DND-41 (cell line): ENCODE data around the gene STAG2.

ENCODE experiments used
- ATAC-seq: fragments of 200-7000 bp; cut with Tn5 transposase; 3 replicates; pipeline ENCODE4 v1.9.1; 2021; ENCODE audit warnings: low read depth; ENCODE audit not compliant: insufficient read depth
- DNase-seq: peaks from one replicate; pipeline ENCODE4 v3.0.0-alpha.2; 2020
- H2AFZ ChIP-seq: 2 replicates; pipeline ENCODE4 v1.6.0; 2012; ENCODE audit warnings: low read depth, low read length
- H3K27ac ChIP-seq: 2 replicates; pipeline ENCODE4 v1.5.1; 2012; ENCODE audit warnings: low read length, inconsistent platforms
- H3K27me3 ChIP-seq: fragments of 200-600 bp; sonication (generic); 2 replicates; pipeline ENCODE4 v1.6.0; 2012; ENCODE audit warnings: low read length, mild to moderate bottlenecking, inconsistent platforms; ENCODE audit not compliant: insufficient read depth, poor library complexity
- H3K36me3 ChIP-seq: 2 replicates; pipeline ENCODE4 v1.5.1; 2012; ENCODE audit warnings: low read length, inconsistent platforms; ENCODE audit not compliant: insufficient read depth
- H3K4me1 ChIP-seq: 2 replicates; pipeline ENCODE4 v1.5.1; 2012; ENCODE audit warnings: mild to moderate bottlenecking, low read length; ENCODE audit not compliant: insufficient read depth
- H3K4me2 ChIP-seq: 2 replicates; pipeline ENCODE4 v1.6.0; 2012; ENCODE audit warnings: mild to moderate bottlenecking, moderate library complexity, low read length, inconsistent platforms; ENCODE audit not compliant: insufficient read depth
- H3K4me3 ChIP-seq, 2 experiments: fragments of 200-600 bp in 1 of 2; shearing (Covaris generic) in 1 of 2; 2 replicates each; pipeline ENCODE4 v1.5.1; 2012 to 2016; ENCODE audit warnings: inconsistent platforms in 2 of 2, low read length in 2 of 2, mild to moderate bottlenecking in 2 of 2, low read depth in 1 of 2, moderate library complexity in 1 of 2
- H3K79me2 ChIP-seq: 2 replicates; pipeline ENCODE4 v1.6.0; 2012; ENCODE audit warnings: low read length, inconsistent platforms; ENCODE audit not compliant: insufficient read depth
- H3K9ac ChIP-seq: 2 replicates; pipeline ENCODE4 v1.6.0; 2012; ENCODE audit warnings: low read depth, mild to moderate bottlenecking, inconsistent platforms, low read length, moderate library complexity
- H3K9me3 ChIP-seq: 2 replicates; pipeline ENCODE4 v1.5.1; 2012; ENCODE audit warnings: low read length, moderate library complexity, mild to moderate bottlenecking, inconsistent platforms; ENCODE audit not compliant: insufficient read depth, severe bottlenecking
- H4K20me1 ChIP-seq: 2 replicates; pipeline ENCODE4 v1.6.0; 2012; ENCODE audit warnings: low read length; ENCODE audit not compliant: insufficient read depth
- EZH2 ChIP-seq: IDR thresholded peaks from 3 replicates; pipeline ENCODE4 v1.6.1; 2012; ENCODE audit warnings: borderline replicate concordance, low read depth, mild to moderate bottlenecking, moderate library complexity, low read length, inconsistent platforms; ENCODE audit not compliant: severe bottlenecking
- TF ChIP-seq, protein P1 (sequence below): IDR thresholded peaks from 2 replicates; pipeline ENCODE4 v1.5.1; 2012; ENCODE audit warnings: borderline replicate concordance, low read length, moderate library complexity, mild to moderate bottlenecking; ENCODE audit not compliant: poor library complexity, severe bottlenecking; ENCODE audit errors: extremely low read depth

Gene STAG2

DNA sequence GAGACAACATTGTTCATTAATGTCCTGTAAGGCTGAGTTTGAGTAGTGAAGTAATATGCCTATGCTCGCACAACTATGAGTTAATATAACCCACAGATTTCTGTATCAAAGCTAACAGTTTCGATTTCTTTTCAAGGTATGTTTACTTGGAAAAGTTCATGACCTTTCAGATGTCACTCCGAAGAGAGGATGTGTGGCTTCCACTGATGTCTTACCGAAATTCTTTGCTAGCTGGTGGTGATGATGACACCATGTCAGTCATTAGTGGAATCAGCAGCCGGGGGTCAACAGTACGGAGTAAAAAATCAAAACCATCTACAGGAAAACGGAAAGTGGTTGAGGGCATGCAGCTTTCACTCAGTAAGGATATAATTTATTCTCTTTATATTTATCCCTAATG, 124.9 kb downstream of the STAG2 start:
- no peak overlapping the region for H3K4me2 ChIP-seq
- no peak for TF ChIP-seq EZH2
- TF ChIP-seq, protein P1, sequence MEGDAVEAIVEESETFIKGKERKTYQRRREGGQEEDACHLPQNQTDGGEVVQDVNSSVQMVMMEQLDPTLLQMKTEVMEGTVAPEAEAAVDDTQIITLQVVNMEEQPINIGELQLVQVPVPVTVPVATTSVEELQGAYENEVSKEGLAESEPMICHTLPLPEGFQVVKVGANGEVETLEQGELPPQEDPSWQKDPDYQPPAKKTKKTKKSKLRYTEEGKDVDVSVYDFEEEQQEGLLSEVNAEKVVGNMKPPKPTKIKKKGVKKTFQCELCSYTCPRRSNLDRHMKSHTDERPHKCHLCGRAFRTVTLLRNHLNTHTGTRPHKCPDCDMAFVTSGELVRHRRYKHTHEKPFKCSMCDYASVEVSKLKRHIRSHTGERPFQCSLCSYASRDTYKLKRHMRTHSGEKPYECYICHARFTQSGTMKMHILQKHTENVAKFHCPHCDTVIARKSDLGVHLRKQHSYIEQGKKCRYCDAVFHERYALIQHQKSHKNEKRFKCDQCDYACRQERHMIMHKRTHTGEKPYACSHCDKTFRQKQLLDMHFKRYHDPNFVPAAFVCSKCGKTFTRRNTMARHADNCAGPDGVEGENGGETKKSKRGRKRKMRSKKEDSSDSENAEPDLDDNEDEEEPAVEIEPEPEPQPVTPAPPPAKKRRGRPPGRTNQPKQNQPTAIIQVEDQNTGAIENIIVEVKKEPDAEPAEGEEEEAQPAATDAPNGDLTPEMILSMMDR, result no peak
- no peak overlapping the region for H3K9ac ChIP-seq
- H3K27me3 ChIP-seq, result no peaks in the 10 kb centered on the region
- H3K4me1 ChIP-seq, result no peaks in the 10 kb centered on the region
- no peak overlapping the region for H3K4me3 ChIP-seq
- H3K9me3 ChIP-seq, result no peaks in the 10 kb centered on the region
- DNase-seq, result no peak
- no peak overlapping the region for H3K27ac ChIP-seq
- H2AFZ ChIP-seq, result no peak overlapping the region
- H3K36me3 ChIP-seq, result peaks cover 86% of the 10 kb centered on the region
- no peaks in the 10 kb centered on the region for H4K20me1 ChIP-seq
- H3K79me2 ChIP-seq, result peaks cover 5% of the 10 kb centered on the region; the same call in 1 of the 2 replicates
- ATAC-seq, result no peak

DNA sequence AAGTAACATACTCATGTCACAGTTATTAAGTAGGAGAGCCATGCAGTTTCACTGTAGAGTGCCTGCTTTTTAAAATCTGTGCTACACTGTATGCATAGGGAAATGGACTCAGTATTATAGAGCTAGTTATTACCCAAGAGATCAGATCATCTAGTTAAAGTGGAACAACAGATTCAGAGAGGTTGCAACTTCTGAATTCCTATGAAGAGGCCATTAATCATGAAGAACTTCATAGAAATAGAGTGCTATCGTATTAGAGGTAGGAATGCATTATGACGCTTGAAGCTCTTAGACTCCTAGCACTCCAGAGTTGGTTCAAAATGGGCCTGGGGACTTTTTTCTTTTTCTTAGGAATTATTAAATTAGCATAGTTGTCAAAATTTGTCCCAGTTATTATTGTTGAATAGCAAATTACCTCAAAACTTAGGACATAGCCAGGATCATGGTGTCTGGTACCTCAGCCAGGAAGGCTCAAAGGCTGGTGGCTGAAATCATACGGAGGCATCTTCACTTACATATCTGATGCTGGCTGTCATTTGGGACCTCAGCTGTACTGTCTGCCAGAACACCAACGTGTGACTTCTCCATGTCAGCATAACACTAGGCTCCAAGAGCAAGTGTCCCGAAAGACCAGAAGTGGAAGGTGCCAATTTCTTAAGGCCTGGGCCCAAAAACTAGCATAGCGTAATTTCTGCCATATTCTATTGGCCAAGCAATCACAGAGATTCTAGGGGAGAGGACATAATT, 125.7 kb downstream of the STAG2 start:
- Histone ChIP-seq H3K27ac (no peak overlapping the region), H3K9ac (no peak overlapping the region), H3K4me2 (no peak overlapping the region), H2AFZ (no peak overlapping the region), H3K79me2 (peaks cover 6% of the 10 kb centered on the region; the same call in 1 of the 2 replicates), H3K27me3 (no peaks in the 10 kb centered on the region), H3K36me3 (peaks cover 86% of the 10 kb centered on the region), H3K4me1 (no peaks in the 10 kb centered on the region), H4K20me1 (no peaks in the 10 kb centered on the region), H3K4me3 (no peak overlapping the region), H3K9me3 (no peaks in the 10 kb centered on the region)
- DNase-seq (no peak), ATAC-seq (no peak)
- TF ChIP-seq EZH2, result no peak
- TF ChIP-seq, protein P1, result no peak

DNA sequence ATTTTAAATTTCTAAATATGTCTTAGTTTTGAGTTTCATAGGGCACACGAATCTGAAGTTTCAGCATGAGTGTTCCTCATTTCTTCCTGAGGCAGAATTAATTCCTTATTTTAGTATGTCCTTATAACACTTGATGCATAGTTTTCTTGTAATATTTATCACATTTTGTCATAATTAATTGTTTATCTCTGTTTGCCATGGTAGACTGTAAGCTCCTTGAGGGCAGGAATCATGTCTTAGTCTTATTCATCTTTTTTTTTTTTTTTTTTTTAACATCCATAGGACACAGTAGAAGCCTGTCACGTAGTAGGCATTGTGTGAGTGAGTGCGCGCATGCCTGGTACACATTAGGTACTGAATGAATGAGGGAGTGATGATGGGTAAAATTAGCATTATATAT, 131.7 kb downstream of the STAG2 start:
- Histone ChIP-seq H3K4me1 (no peaks in the 10 kb centered on the region), H3K27me3 (no peaks in the 10 kb centered on the region), H3K27ac (no peak overlapping the region), H2AFZ (no peak overlapping the region), H3K4me3 (no peak overlapping the region), H3K9me3 (no peaks in the 10 kb centered on the region), H3K36me3 (peaks cover 78% of the 10 kb centered on the region), H3K9ac (no peak overlapping the region), H3K79me2 (peaks cover 4% of the 10 kb centered on the region; the same call in 1 of the 2 replicates), H4K20me1 (no peaks in the 10 kb centered on the region), H3K4me2 (no peak overlapping the region)
- ATAC-seq (no peak), DNase-seq (no peak)
- no peak for TF ChIP-seq EZH2
- TF ChIP-seq, protein P1, result no peak
